ENCODE data around the gene ARHGEF7. TPM values are rescaled to one million over a fixed set of nuclear protein-coding genes. Genes with fewer than 3 reads are reported as not detected.
A peak's percentile ranks its signal among the peaks of the same experiment; 100 is the strongest.

ARHGEF7 gene
- total RNA-seq, 1 donor from 2014 or later: 63.7 TPM

DNA sequence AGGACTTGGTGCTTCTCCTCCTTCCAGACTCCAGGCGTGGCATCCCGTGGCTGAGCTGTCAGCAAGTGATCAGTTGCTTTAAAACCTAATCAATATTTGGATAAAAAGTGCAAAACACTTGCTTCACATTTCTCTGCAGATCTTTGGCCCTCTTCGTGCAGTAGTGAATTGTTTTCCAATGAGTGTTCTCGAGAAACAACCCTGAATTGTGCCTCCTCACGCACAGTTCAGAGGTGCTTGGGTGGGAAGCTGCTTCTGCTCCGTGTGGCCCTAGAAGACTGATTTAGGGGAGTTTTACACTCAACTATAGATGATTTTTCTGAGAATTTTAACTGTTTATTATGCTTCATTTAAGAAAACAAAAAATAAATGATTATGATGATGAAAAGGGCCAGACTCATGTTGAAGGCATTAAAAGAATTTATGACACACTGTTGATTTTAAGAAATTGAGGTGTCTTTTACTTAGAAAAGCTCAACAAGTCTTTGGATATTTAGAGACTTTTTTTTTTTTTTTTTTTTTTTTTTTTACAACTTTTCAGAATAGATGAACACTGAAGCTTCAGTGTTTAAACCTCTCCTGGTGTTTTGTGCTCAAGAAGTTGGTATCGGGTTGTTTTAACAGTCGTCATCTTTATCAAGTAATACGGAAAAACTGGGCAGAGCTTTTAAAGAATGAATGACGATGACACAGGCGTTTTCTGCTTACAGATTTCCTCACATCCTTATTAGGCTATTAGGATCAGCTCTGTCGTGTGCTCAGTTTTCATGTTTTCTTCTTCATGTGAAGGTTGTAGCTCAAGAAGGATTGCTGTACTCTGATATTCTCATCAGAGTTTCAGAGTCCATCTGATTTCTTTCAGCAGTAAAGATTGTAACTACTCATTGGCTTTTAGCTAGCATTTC, 165.8 kb downstream of the ARHGEF7 start:
- no peak for ATAC-seq
- TF ChIP-seq, protein P1, sequence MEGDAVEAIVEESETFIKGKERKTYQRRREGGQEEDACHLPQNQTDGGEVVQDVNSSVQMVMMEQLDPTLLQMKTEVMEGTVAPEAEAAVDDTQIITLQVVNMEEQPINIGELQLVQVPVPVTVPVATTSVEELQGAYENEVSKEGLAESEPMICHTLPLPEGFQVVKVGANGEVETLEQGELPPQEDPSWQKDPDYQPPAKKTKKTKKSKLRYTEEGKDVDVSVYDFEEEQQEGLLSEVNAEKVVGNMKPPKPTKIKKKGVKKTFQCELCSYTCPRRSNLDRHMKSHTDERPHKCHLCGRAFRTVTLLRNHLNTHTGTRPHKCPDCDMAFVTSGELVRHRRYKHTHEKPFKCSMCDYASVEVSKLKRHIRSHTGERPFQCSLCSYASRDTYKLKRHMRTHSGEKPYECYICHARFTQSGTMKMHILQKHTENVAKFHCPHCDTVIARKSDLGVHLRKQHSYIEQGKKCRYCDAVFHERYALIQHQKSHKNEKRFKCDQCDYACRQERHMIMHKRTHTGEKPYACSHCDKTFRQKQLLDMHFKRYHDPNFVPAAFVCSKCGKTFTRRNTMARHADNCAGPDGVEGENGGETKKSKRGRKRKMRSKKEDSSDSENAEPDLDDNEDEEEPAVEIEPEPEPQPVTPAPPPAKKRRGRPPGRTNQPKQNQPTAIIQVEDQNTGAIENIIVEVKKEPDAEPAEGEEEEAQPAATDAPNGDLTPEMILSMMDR (IDR thresholded peaks at IDR 0.05): no peak

DNA sequence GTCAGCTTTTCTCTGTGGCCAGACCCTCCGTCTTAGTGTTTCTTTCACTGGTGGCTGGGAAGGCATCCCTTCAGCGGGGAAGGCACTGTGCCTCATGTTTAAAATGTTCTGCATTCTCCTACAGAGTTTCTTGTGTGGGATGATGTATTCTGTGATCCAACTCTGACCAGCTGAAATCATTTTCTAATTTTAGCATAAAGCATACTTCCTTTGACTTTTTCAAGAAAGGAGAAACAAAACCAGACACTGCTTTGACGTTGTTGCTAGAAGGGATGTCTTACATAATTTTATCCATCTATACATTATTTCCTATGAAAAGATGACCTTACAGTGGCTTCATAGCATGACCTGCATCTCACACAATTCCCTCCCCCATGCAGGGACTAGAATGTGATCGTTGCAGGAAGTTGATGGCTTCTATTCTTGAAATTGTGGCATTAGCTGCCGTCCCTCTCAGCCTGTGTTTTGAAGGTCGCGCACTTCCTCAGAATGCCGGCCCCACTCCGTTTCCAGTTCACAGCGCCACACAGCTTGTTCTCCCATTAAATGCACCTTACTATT, 166.7 kb downstream of the ARHGEF7 start:
- intact Hi-C loops (cut with DNase I): no loop called here
- peak; percentile 55 to 70 for ATAC-seq
- Histone ChIP-seq H3K4me3 (no peak overlapping the region), H3K27me3 (ENCODE audit: low read depth) (no peaks in the 10 kb centered on the region), H3K36me3 (peaks cover 100% of the 10 kb centered on the region), H3K9me3 (no peaks in the 10 kb centered on the region), H3K27ac (peak overlapping the region; percentile 6), H3K4me1 (peaks cover 15% of the 10 kb centered on the region)
- TF ChIP-seq, protein P1 (IDR thresholded peaks at IDR 0.05): no peak
- no peak for DNase-seq

More for the DNA sequence above, 165.8 kb downstream of the ARHGEF7 start:
- peaks cover 100% of the 10 kb centered on the region for H3K36me3 ChIP-seq
- H3K4me1 ChIP-seq: peaks cover 15% of the 10 kb centered on the region
- H3K27me3 ChIP-seq (ENCODE audit: low read depth): no peaks in the 10 kb centered on the region
- DNase-seq: no peak
- H3K27ac ChIP-seq: peak overlapping the region; percentile 4
- H3K4me3 ChIP-seq: no peak overlapping the region
- no peaks in the 10 kb centered on the region for H3K9me3 ChIP-seq
- intact Hi-C loops (cut with DNase I): no loop called here

DNA sequence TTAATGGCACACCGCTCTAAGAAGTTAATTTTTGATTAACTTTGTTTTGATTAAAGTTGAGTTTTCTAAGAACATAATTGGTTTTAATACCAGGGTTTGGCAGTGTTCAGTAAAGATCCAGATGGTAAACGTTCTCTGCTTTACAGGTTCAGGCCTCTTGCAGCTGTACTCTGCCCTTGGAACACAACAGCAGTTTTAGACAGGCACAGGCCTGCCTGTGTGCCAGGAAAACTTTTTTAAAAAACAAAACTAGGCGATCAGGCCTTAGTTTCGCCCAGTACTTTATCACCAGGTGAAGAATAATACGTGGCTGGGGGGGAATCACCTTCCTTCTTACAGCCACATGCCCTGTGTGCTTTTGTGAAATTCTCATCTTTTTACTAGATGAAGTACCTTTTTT, 167.3 kb downstream of the ARHGEF7 start:
- Histone ChIP-seq H3K27me3 (ENCODE audit: low read depth) (no peaks in the 10 kb centered on the region), H3K9me3 (no peaks in the 10 kb centered on the region), H3K4me3 (no peak overlapping the region), H3K27ac (peak overlapping the region; percentile 6), H3K36me3 (peaks cover 100% of the 10 kb centered on the region), H3K4me1 (peaks cover 15% of the 10 kb centered on the region)
- TF ChIP-seq, protein P1 (IDR thresholded peaks at IDR 0.05): no peak
- intact Hi-C loops (cut with DNase I): no loop called here
- no peak for DNase-seq
- ATAC-seq: no peak

DNA sequence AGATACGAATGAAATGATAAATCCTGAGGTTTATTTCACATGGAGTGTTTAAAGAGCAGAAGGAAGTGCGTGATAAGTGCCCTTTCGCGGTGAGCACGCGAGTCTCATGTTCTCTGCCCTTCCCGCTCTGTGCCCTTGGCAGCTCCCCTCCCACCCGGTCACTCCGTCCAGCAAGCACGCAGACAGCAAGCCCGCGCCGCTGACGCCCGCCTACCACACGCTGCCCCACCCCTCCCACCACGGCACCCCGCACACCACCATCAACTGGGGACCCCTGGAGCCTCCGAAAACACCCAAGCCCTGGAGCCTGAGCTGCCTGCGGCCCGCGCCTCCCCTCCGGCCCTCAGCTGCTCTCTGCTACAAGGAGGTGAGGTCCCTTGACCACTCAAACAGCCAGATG, 167.9 kb downstream of the ARHGEF7 start:
- Histone ChIP-seq H3K9me3 (no peaks in the 10 kb centered on the region), H3K36me3 (peaks cover 100% of the 10 kb centered on the region), H3K27ac (no peak overlapping the region), H3K4me1 (peaks cover 15% of the 10 kb centered on the region), H3K27me3 (ENCODE audit: low read depth) (no peaks in the 10 kb centered on the region), H3K4me3 (no peak overlapping the region)
- peak in 1 of 2 donors; percentile 7 for ATAC-seq
- TF ChIP-seq, protein P1 (IDR thresholded peaks at IDR 0.05): no peak
- intact Hi-C loops (cut with DNase I): no loop called here
- no peak for DNase-seq

DNA sequence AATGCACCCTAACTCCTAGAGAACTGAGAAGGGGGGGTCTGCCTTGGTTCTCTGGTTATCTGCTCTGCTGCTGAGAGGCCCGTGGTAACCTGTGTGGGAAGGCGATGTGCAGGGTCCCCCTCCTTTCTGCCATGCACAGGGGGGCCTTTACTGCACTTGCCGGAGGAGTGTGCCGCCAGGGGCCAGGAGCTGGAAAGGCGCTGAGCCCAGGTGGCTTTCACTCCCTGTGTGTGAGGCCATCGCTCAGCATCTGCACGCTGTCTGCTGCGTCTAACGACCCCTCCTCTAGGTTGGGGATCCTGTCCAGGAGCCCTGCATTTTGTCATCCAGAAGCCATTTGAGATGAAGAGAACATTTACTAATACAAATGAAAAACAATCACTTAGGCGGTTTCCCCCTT, 168.3 kb downstream of the ARHGEF7 start:
- DNase-seq: no peak
- no peak overlapping the region for H3K27ac ChIP-seq
- no peak for ATAC-seq
- H3K4me3 ChIP-seq: no peak overlapping the region
- TF ChIP-seq, protein P1 (IDR thresholded peaks at IDR 0.05): no peak
- H3K9me3 ChIP-seq: no peaks in the 10 kb centered on the region
- peaks cover 15% of the 10 kb centered on the region for H3K4me1 ChIP-seq
- intact Hi-C loops (cut with DNase I): no loop called here
- H3K36me3 ChIP-seq: peaks cover 100% of the 10 kb centered on the region
- no peaks in the 10 kb centered on the region for H3K27me3 ChIP-seq (ENCODE audit: low read depth)

All from lower lobe of right lung (tissue), 2 donors.